ENCODE measurements around the gene PIGH.

- TF ChIP-seq TCF4 (CRISPR knock-in tag; IDR thresholded peaks at IDR 0.05; ENCODE audit: borderline replicate concordance) (no peak), RARB (CRISPR knock-in tag; IDR thresholded peaks at IDR 0.05) (no peak), ZC3H10 (CRISPR knock-in tag; IDR thresholded peaks at IDR 0.05) (no peak)
Observed at GRCh38 chr14:67582061-67582460, 18.0 kb downstream of the PIGH start.

Data from SK-N-SH treated with all-trans-retinoic acid at 6 μM for 48 hours (cell line).